ENCODE results near the gene CREB3L2. TPM values are rescaled to one million over a fixed set of nuclear protein-coding genes. Genes with fewer than 3 reads are reported as not detected.

The CREB3L2 gene
- total and polyA plus RNA-seq, 8 donors = 5.8 to 258 (median 23.6) TPM

- peaks cover 0 to 42% (median 27%) of the 10 kb centered on the region in 4 donors for H3K4me1 ChIP-seq
- 71 to 86% (median 78%) methylated on average over 5 of the region's 5 CpGs for WGBS, 5 donors
- no peak overlapping the region for H3K4me3 ChIP-seq
- peak overlapping the region in 4 of 5 donors; percentile 26 to 76 (median 44) for H3K27ac ChIP-seq
- H3K9me3 ChIP-seq = peaks cover 0 to 11% (median 3%) of the 10 kb centered on the region in 4 donors
- peak in 1 of 3 donors; percentile 22 for TF ChIP-seq POLR2AphosphoS5 (IDR thresholded peaks at IDR 0.05)
- no peak for TF ChIP-seq EP300 (IDR thresholded peaks at IDR 0.05)
- intact Hi-C loops (cut with DNase I; ENCODE audit: low total_unique reads) = no loop called here
- DNase-seq = no peak
- peaks cover 70 to 96% (median 92%) of the 10 kb centered on the region in 4 donors for H3K36me3 ChIP-seq
- H3K27me3 ChIP-seq = no peaks in the 10 kb centered on the region
Measured at GRCh38 chr7:137880432-137880831, 121.5 kb downstream of the CREB3L2 start.

GRCh38 chr7:137879357-137880158 is 122.3 kb downstream of the CREB3L2 start:
- no peak for TF ChIP-seq EP300 (IDR thresholded peaks at IDR 0.05)
- no peak for TF ChIP-seq CTCF (IDR thresholded peaks at IDR 0.05)
- no peak for TF ChIP-seq POLR2AphosphoS5 (IDR thresholded peaks at IDR 0.05)
- no peak for TF ChIP-seq POLR2A (IDR thresholded peaks at IDR 0.05)
- H3K9me3 ChIP-seq = peaks cover 0 to 11% (median 3%) of the 10 kb centered on the region in 4 donors
- H3K4me1 ChIP-seq = peaks cover 0 to 51% (median 31%) of the 10 kb centered on the region in 4 donors
- H3K27me3 ChIP-seq = no peaks in the 10 kb centered on the region
- WGBS, 5 donors = 81 to 85% (median 82%) methylated on average over 20 of the region's 20 CpGs
- no peak overlapping the region for H3K4me3 ChIP-seq
- peak overlapping the region; percentile 26 to 76 (median 42) for H3K27ac ChIP-seq
- peaks cover 62 to 93% (median 88%) of the 10 kb centered on the region in 4 donors for H3K36me3 ChIP-seq
- no peak for DNase-seq
- intact Hi-C loops (cut with DNase I; ENCODE audit: low total_unique reads) = no loop called here

GRCh38 chr7:137878333-137878961 is 123.4 kb downstream of the CREB3L2 start:
- H3K27me3 ChIP-seq = no peaks in the 10 kb centered on the region
- no peak for TF ChIP-seq POLR2A (IDR thresholded peaks at IDR 0.05)
- TF ChIP-seq EP300 (IDR thresholded peaks at IDR 0.05) = no peak
- TF ChIP-seq CTCF (IDR thresholded peaks at IDR 0.05) = no peak
- TF ChIP-seq POLR2AphosphoS5 (IDR thresholded peaks at IDR 0.05) = no peak
- H3K36me3 ChIP-seq = peaks cover 51 to 93% (median 88%) of the 10 kb centered on the region in 4 donors
- intact Hi-C loops (cut with DNase I; ENCODE audit: low total_unique reads) = no loop called here
- peak overlapping the region in 4 of 5 donors; percentile 26 to 76 (median 44) for H3K27ac ChIP-seq
- 71 to 89% (median 87%) methylated on average over 8 of the region's 8 CpGs for WGBS, 5 donors
- H3K4me3 ChIP-seq = no peak overlapping the region
- peaks cover 0 to 11% (median 3%) of the 10 kb centered on the region in 4 donors for H3K9me3 ChIP-seq
- peak; percentile 36 to 86 for DNase-seq
- peaks cover 0 to 58% (median 34%) of the 10 kb centered on the region in 4 donors for H3K4me1 ChIP-seq

GRCh38 chr7:137877027-137877675 is 124.7 kb downstream of the CREB3L2 start:
- 74 to 85% (median 76%) methylated on average over 5 of the region's 5 CpGs for WGBS, 5 donors
- Histone ChIP-seq H3K9me3 (peaks cover 0 to 9% (median 2%) of the 10 kb centered on the region in 4 donors), H3K36me3 (peaks cover 38 to 93% (median 84%) of the 10 kb centered on the region in 4 donors), H3K27me3 (no peaks in the 10 kb centered on the region), H3K4me1 (peaks cover 0 to 58% (median 34%) of the 10 kb centered on the region in 4 donors), H3K27ac (peak overlapping the region in 2 of 5 donors; percentile 26 to 76), H3K4me3 (no peak overlapping the region)
- no peak for DNase-seq
- intact Hi-C loops (cut with DNase I; ENCODE audit: low total_unique reads) = no loop called here
- no peak for TF ChIP-seq POLR2AphosphoS5 (IDR thresholded peaks at IDR 0.05)
- TF ChIP-seq CTCF (IDR thresholded peaks at IDR 0.05) = no peak
- TF ChIP-seq POLR2A (IDR thresholded peaks at IDR 0.05) = no peak
- TF ChIP-seq EP300 (IDR thresholded peaks at IDR 0.05) = no peak
